HepG2 (cell line): ENCODE measurements around the gene CSNK1G1. TPM values are rescaled to one million over a fixed set of nuclear protein-coding genes. Genes with fewer than 3 reads are reported as not detected.

ENCODE experiments used
- BHLHE40 ChIP-seq: IDR thresholded peaks from 2 replicates; pipeline ENCODE4 v1.6.1; 2011; ENCODE audit warnings: low read length, improper control_type of control experiment
- CREB3 ChIP-seq: sonication (generic); formaldehyde crosslinking; IDR thresholded peaks from 2 replicates; pipeline ENCODE4 v1.5.0; 2020; ENCODE audit warnings: missing genetic modification reagents
- ELF1 ChIP-seq: sonication (generic); formaldehyde crosslinking; IDR thresholded peaks from 2 replicates; pipeline ENCODE4 v1.4.0; 2020; ENCODE audit warnings: missing genetic modification reagents
- FOXP1 ChIP-seq, 2 experiments: fragments of 450-650 bp in 1 of 2; IDR thresholded peaks; 2 replicates each; pipeline ENCODE4 v1.6.1; 2017 to 2018; ENCODE audit warnings: antibody characterized with exemption in 1 of 2
- HDAC2 ChIP-seq: sonication (generic); formaldehyde crosslinking; IDR thresholded peaks from 2 replicates; pipeline ENCODE4 v1.4.0; 2020; ENCODE audit warnings: missing genetic modification reagents
- IKZF1 ChIP-seq: fragments of 450-650 bp; IDR thresholded peaks from 2 replicates; pipeline ENCODE4 v1.7.1; 2016
- NCOR1 ChIP-seq: fragments of 200-600 bp; sonication (generic); IDR thresholded peaks from 2 replicates; pipeline ENCODE4 v1.7.0; 2017; ENCODE audit warnings: antibody characterized with exemption, low read length, borderline replicate concordance
- PBX2 ChIP-seq: IDR thresholded peaks from 2 replicates; pipeline ENCODE4 v1.6.1; 2016; ENCODE audit warnings: control low read depth
- PHF5A ChIP-seq: IDR thresholded peaks from one replicate; pipeline ENCODE4 v1.6.1; 2018; ENCODE audit warnings: low read depth, missing genetic modification reagents; ENCODE audit not compliant: unreplicated experiment
- SALL2 ChIP-seq: sonication (generic); formaldehyde crosslinking; IDR thresholded peaks from 2 replicates; pipeline ENCODE4 v1.8.1; 2023; ENCODE audit warnings: mild to moderate bottlenecking, missing genetic modification reagents, inconsistent platforms
- SCMH1 ChIP-seq: sonication (generic); formaldehyde crosslinking; IDR thresholded peaks from 2 replicates; pipeline ENCODE4 v1.9.0; 2021; ENCODE audit warnings: missing genetic modification reagents, mild to moderate bottlenecking, borderline replicate concordance
- SP4 ChIP-seq: sonication (generic); formaldehyde crosslinking; IDR thresholded peaks from 2 replicates; pipeline ENCODE4 v1.8.1; 2023; ENCODE audit warnings: mild to moderate bottlenecking, missing genetic modification reagents
- TBL1XR1 ChIP-seq: fragments of 150-350 bp; IDR thresholded peaks from 2 replicates; pipeline ENCODE4 v1.6.1; 2014; ENCODE audit warnings: borderline replicate concordance, low read length; ENCODE audit not compliant: partially characterized antibody
- ZFP82 ChIP-seq: sonication (generic); formaldehyde crosslinking; IDR thresholded peaks from 2 replicates; pipeline ENCODE4 v1.5.1; 2020; ENCODE audit warnings: mild to moderate bottlenecking, missing genetic modification reagents, borderline replicate concordance
- ZNF569 ChIP-seq: sonication (generic); formaldehyde crosslinking; IDR thresholded peaks from 2 replicates; pipeline ENCODE4 v1.5.0; 2020; ENCODE audit warnings: mild to moderate bottlenecking, missing genetic modification reagents, moderate library complexity, borderline replicate concordance
- ZNF609 ChIP-seq: sonication (generic); formaldehyde crosslinking; IDR thresholded peaks from 2 replicates; pipeline ENCODE4 v1.4.0; 2020; ENCODE audit warnings: mild to moderate bottlenecking, missing genetic modification reagents, borderline replicate concordance
- ZNF687 ChIP-seq: sonication (generic); formaldehyde crosslinking; IDR thresholded peaks from 2 replicates; pipeline ENCODE4 v1.5.1; 2020; ENCODE audit warnings: mild to moderate bottlenecking, missing genetic modification reagents, moderate library complexity
- ZNF709 ChIP-seq: sonication (generic); formaldehyde crosslinking; IDR thresholded peaks from 2 replicates; pipeline ENCODE4 v1.5.0; 2020; ENCODE audit warnings: mild to moderate bottlenecking, missing genetic modification reagents
- ZNF75D ChIP-seq: sonication (generic); formaldehyde crosslinking; IDR thresholded peaks from 2 replicates; pipeline ENCODE4 v1.8.1; 2023; ENCODE audit warnings: missing genetic modification reagents, mild to moderate bottlenecking, borderline replicate concordance
- polyA plus RNA-seq, 8 experiments: library from polyadenylated mRNA; depleted of rRNA in 3 of 8; stranded (reverse) in 7 of 8; unstranded in 1 of 8; fragments of >200 nt; fragmentation: Illumina TruSeq in 4 of 8; extraction: Trizol in 4 of 8; gene quantifications; 2 replicates each; pipeline versions ENCODE4 v1.2.1 to v1.2.3, GENCODE V29; 2011 to 2016; ENCODE audit warnings: low read depth in 4 of 8, missing spikeins in 1 of 8, mixed read lengths in 1 of 8; ENCODE audit not compliant: insufficient read depth in 1 of 8
- total RNA-seq, 5 experiments: library from RNA; depleted of rRNA; stranded (reverse); fragments of >200 nt; fragmentation: Illumina TruSeq; extraction: Trizol; gene quantifications; 2 replicates each; pipeline ENCODE4 v1.2.3, GENCODE V29; 2016; ENCODE audit warnings: low read depth in 1 of 5

Gene CSNK1G1
- total and polyA plus RNA-seq, 2 of the 13 experiments (the other 11 are each of a cell fraction or from before 2014, with no cell fraction given) = 8.5 to 12.6 TPM

GRCh38 chr15:64387562-64388168, 31.7 kb upstream of the CSNK1G1 start, which contains the start of gene TRIP4 (continued):
- TF ChIP-seq ZNF609 (CRISPR knock-in tag) (peak; percentile 88), TBL1XR1 (peak; percentile 80), HDAC2 (peak; percentile 99), FOXP1 (IDR thresholded peaks at IDR 0.05) (peak; percentile 66), FOXP1 (CRISPR knock-in tag; IDR thresholded peaks at IDR 0.05) (peak; percentile 58), PBX2 (CRISPR knock-in tag) (no peak), ZNF687 (CRISPR knock-in tag) (peak; percentile 97), SP4 (CRISPR knock-in tag) (peak; percentile 98), NCOR1 (peak; percentile 57; the same call in 1 of the 2 replicates), ZNF709 (peak; percentile 92; the same call in 1 of the 2 replicates), SALL2 (CRISPR knock-in tag) (peak; percentile 99), ZFP82 (CRISPR knock-in tag) (peak; percentile 76; the same call in 1 of the 2 replicates), PHF5A (peak; percentile 99), BHLHE40 (peak; percentile 52; the same call in 1 of the 2 replicates), IKZF1 (no peak), CREB3 (CRISPR knock-in tag) (peak; percentile 33; the same call in 1 of the 2 replicates), SCMH1 (no peak), ZNF569 (CRISPR knock-in tag) (no peak), ZNF75D (no peak), ELF1 (CRISPR knock-in tag) (peak; percentile 97)
